Measurements from ENCODE around the gene METTL6.

DNA sequence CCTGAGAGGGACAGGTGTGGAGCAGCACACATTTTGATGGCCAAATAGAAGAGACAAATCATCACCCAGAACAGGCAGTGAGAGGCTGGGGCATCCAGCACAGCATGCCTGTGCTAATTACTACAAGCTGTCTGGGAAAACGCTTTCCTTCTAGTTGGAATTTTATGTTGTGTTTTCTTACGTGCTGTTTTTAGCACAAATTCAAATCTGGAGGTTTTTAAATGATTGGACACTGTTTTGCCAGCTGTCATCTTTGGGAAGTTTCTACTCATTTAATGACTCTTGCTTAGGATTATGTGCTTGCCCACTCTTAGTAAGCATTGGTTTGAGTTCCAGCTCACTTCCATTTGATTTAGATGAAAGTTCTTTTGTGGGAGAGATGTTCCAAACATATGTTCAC is 43.5 kb upstream of the METTL6 start:
- TF ChIP-seq, protein P1, sequence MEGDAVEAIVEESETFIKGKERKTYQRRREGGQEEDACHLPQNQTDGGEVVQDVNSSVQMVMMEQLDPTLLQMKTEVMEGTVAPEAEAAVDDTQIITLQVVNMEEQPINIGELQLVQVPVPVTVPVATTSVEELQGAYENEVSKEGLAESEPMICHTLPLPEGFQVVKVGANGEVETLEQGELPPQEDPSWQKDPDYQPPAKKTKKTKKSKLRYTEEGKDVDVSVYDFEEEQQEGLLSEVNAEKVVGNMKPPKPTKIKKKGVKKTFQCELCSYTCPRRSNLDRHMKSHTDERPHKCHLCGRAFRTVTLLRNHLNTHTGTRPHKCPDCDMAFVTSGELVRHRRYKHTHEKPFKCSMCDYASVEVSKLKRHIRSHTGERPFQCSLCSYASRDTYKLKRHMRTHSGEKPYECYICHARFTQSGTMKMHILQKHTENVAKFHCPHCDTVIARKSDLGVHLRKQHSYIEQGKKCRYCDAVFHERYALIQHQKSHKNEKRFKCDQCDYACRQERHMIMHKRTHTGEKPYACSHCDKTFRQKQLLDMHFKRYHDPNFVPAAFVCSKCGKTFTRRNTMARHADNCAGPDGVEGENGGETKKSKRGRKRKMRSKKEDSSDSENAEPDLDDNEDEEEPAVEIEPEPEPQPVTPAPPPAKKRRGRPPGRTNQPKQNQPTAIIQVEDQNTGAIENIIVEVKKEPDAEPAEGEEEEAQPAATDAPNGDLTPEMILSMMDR (IDR thresholded peaks at IDR 0.05) = no peak
- no peak for TF ChIP-seq POLR2A (IDR thresholded peaks at IDR 0.05)

All from adrenal gland (tissue), 5 donors.